Measurements from ENCODE around the gene CACNG6.
"Not testable (repeated sequence)": the region's sequence is repeated elsewhere in the genome, so short reads cannot be mapped to it uniquely, and the experiment has no call there.

CACNG6 gene

GRCh38 chr19:54001496-54001895 lies 10.1 kb downstream of the CACNG6 start:
- DNase-seq (ENCODE audit: low read depth in 2 of 2): no peak

- DNase-seq (ENCODE audit: low read depth in 2 of 2): no peak
Observed at GRCh38 chr19:54002495-54003315, 11.3 kb downstream of the CACNG6 start.

DNA sequence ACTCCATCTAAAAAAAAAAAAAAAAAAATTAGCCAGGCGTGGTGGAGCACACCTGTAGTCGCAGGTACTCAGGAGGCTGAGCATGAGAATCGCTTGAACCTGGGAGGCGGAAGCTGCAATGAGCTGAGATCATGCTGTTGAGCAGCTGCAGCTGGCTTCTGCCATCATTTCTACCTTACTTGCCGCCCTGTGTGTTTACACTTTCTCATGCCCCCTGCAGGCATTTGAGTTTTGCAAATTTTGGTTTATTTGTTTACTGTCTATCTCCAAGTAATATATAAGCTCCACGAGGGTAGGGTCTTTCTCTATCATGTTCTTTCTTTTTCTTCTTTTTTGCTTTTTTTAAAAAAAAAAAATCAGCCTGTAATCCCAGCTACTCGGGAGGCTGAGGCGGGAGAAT lies 18.0 kb downstream of the CACNG6 start:
- no peak for DNase-seq (ENCODE audit: low read depth in 2 of 2)

GRCh38 chr19:54010474-54010873 lies 19.0 kb downstream of the CACNG6 start:
- DNase-seq (ENCODE audit: low read depth in 2 of 2): no peak

- no peak for DNase-seq (ENCODE audit: low read depth in 2 of 2)
Observed at GRCh38 chr19:54011507-54012211, 20.2 kb downstream of the CACNG6 start.

DNA sequence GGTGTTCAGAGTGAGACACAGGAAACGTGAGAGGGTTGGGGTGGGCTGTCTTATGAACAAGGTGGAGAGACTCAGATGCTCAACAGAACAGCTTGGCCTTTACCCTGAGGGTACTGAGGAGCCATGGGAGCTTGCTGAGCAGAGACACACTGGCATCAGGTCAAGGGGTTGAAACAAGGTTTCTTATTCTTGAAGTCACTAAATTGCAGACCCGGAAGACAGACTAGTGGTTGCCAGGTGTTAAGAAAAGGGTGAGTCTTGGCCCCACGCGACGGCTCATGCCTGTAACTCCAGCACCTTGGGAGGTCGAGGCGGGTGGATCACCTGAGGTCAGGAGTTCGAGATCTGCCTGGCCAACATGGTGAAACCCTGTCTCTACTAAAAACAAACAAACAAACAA lies 22.4 kb downstream of the CACNG6 start:
- no peak for DNase-seq (ENCODE audit: low read depth in 2 of 2)

DNA sequence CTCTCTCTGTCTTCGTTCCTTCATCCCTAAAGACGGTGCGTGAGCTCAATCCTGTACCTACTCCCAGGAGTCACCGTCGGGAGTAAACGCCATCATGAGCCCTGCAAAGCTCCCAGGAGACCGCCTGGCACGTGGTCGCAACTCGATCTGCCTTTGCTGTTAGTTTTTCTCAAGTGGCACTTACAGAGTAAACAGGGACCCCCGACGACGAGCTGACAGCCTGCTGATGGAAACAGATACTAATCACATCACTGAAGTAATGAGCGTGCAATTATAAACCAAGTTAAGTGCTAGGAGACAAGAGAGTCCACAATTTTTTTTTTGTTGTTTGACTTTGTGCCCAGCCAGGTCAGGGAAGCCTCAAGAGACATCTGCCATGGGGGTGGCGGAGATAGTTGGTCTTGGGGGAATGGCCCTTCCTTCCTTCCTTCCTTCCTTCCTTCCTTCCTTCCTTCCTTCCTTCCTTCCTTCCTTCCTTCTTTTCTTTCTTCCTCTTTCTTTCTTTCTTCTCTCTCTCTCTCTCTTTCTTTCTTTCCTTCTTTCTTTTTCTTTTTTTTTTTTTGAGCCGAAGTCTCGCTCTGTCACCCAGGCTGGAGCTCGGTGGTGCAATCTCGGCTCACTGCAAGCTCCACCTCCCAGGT lies 23.6 kb downstream of the CACNG6 start:
- no peak for DNase-seq (ENCODE audit: low read depth in 2 of 2)

DNA sequence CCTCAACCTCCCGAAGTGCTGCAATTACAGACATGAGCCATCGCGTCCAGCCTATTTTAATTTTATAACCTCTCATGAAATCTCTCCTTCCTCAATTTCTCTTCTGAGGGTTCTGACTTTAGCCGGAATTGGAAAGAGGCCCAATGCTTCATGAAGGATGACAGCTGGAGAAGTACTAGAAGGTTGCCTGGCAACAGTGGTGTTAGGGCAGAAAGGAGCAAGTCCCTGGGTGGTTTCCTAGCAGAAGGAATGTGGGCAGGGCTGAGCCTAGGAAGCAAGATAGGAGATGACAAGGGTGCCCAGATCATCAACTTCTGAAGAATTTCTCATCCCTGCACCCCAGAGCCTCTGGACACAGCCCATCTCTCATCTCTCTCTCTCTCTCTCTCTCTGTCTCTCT lies 25.8 kb downstream of the CACNG6 start:
- DNase-seq (ENCODE audit: low read depth in 2 of 2): no peak

- no peak for DNase-seq (ENCODE audit: low read depth in 2 of 2)
Observed at GRCh38 chr19:54021363-54021762, 29.9 kb downstream of the CACNG6 start.

GRCh38 chr19:54021932-54022331 lies 30.5 kb downstream of the CACNG6 start:
- no peak for DNase-seq (ENCODE audit: low read depth in 2 of 2)

GRCh38 chr19:54023191-54023590 lies 31.8 kb downstream of the CACNG6 start:
- no peak for DNase-seq (ENCODE audit: low read depth in 2 of 2)

DNA sequence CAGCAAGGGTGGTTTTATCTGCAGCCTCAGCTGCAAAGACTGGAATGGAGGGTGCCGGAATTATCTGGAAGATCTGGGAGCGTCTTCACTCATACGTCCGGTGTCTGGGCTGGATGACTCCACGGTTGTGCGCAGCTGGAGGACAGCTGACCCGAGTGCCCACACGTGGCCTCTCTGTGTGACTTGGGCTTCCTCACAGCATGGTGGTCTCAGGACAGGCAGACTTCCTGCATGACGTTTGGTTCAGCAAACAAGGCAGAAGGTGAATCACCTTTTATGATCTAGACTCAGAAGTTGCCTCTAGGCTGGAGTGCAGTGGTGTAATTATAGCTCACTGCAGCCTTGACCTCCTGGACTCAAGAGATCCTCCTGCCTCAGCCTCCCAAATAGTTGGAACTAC lies 33.2 kb downstream of the CACNG6 start:
- no peak for DNase-seq (ENCODE audit: low read depth in 2 of 2)

- DNase-seq (ENCODE audit: low read depth in 2 of 2): no peak
Observed at GRCh38 chr19:54026656-54027055, 35.2 kb downstream of the CACNG6 start.

DNA sequence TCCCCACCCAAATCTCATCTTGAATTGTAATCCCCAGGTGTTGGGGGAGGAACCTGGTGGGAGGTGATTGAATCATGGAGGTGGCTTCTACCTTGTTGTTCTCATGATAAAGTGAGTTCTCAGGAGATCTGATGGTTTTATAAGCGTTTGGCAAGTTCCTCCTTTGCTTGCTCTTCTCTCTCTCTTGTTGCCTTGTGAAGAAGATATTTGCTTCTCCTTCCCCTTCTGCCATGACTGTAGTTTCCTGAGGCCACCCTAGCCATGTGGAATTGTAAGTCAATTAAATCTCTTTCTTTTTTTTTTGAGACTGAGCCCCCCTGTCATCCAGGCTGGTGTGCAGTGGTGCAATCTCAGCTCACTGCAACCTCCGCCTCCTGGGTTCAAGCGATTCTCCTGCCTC lies 37.9 kb downstream of the CACNG6 start:
- DNase-seq (ENCODE audit: low read depth in 2 of 2): no peak

- peak; percentile 35 to 37 for DNase-seq (ENCODE audit: low read depth in 2 of 2)
Observed at GRCh38 chr19:54029930-54030490, 38.6 kb downstream of the CACNG6 start.

GRCh38 chr19:54030895-54031586 lies 39.6 kb downstream of the CACNG6 start:
- no peak for DNase-seq (ENCODE audit: low read depth in 2 of 2)

DNA sequence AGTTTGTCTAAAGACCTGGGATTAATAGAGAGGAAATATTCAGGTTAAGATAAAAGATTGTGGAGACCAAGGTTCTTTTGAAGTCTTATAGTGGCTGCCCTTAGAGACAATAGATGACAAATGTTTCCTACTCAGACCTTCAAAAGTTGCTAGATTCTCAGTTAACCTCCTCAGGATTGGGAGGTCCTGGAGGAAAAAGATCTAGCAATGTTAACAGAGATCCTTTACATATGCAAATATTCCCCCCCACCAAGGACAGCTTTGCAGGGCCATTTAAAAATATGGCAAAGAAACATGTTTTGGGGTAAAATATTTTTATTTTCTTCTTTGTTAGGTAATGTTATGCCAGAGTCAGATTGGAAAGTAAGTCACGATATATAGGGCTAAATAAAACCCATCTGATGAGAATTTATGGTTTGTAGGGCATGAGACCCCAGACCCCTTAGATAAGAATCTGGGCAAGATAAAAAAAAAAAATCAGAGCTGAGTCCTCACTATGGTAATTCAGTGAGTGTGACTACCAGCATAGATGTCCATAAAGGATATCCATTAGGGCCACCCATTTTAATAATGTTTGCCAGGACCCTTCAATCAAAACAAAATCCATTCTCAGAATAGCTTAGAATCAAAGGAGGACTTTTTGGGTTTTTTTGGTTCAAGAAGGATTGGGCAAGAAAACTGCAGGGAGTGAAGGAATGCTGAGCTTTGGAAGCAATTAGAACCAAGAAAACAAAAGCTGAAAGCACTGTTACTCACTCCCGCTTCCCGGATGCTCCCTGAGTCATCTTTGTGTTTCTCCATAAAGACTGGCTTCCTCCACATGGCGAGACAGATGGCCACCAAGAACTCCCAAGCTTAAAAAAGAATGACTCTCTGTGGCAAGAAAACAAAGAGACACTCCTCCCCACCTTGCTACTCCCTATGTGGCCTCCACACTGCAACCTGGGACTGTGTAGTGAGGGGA lies 44.1 kb downstream of the CACNG6 start:
- no peak for DNase-seq (ENCODE audit: low read depth in 2 of 2)

DNA sequence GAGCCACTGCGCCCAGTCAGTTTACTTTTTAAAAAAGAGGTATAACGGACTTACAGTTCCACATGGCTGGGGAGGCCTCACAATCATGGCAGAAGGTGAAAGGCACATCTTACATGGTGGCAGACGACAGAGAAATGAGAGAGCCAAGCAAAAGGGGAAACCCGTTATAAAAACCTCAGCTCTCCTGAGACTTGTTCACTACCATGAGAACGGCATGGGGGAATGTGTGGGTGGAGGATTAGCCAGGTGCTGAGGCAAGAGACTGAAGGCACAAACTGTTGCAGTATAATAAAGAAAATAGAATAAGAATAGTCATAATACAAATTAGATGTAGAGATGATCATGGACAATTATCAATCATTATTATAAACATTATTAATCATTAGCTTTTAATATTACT lies 45.1 kb downstream of the CACNG6 start:
- DNase-seq (ENCODE audit: low read depth in 2 of 2): not testable (repeated sequence)

GRCh38 chr19:54040003-54040402 lies 48.6 kb downstream of the CACNG6 start:
- DNase-seq (ENCODE audit: low read depth in 2 of 2): no peak

DNA sequence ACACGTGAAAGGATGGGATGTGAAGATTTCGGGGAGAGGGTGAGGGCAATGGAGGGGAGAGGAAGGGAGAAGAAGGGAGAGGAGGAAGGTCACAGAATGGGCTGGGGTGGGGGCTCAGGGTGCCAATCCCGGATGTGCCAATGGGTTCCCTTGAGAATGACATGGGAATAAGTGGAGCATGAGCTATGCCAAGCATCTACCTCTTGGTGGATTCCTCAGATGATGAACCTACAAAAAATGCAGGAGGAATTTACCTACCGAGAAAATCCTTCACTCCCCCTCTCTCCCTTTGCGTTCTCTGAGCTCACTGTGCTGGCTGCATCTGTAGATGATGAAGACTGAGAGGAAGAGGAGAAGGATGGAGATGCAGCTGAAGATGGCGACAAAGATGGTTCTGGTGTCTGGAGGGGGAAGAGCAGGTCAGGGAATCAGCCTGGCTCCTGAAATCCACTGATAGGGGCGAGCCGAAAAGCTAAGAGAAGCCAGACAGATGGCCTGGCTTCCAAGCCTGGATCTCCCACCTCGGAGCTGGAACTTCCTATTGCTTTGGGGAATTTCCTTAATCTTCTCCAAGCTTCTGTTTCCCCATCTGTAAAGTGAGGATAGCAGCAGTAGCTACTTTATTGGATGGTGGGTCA lies 50.7 kb downstream of the CACNG6 start:
- no peak for DNase-seq (ENCODE audit: low read depth in 2 of 2)

Measured in stimulated activated CD4-positive, alpha-beta T cell treated with anti-CD3 and anti-CD28 coated beads, Interleukin-4, amount 100 ng/mL, for 48 hours (primary cell).